ENCODE results near the gene ZBBX.
A peak's percentile ranks its signal among the peaks of the same experiment; 100 is the strongest.

Gene ZBBX

GRCh38 chr3:167304077-167304476 is 76.0 kb downstream of the ZBBX start:
- no peak for DNase-seq

GRCh38 chr3:167302678-167303077 is 77.4 kb downstream of the ZBBX start:
- DNase-seq: no peak

- no peak for DNase-seq
These were observed 79.9 kb downstream of the ZBBX start for GRCh38 chr3:167300207-167300606.

GRCh38 chr3:167289435-167289834 is 90.7 kb downstream of the ZBBX start:
- no peak for DNase-seq

- DNase-seq: no peak
These were observed 91.4 kb downstream of the ZBBX start for GRCh38 chr3:167288737-167289136.

DNA sequence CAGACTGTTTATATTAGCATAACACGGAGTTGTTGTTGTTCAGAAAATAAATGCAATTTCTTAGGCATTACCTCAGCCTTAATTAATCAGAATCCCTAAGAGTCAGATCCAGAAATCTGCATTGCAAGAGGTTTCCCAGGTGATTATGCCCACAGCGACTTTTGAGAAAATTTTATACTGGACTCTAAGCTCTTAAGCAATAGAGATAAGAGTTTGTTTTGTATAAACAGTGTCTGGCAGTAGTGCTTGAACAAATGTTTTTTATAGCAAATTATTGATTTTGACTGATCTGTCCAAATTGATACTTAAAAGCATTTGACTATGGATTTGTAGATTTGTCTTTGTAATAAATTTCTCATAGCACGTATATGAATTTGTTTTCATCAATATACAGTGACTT is 92.8 kb downstream of the ZBBX start:
- no peak for DNase-seq

DNA sequence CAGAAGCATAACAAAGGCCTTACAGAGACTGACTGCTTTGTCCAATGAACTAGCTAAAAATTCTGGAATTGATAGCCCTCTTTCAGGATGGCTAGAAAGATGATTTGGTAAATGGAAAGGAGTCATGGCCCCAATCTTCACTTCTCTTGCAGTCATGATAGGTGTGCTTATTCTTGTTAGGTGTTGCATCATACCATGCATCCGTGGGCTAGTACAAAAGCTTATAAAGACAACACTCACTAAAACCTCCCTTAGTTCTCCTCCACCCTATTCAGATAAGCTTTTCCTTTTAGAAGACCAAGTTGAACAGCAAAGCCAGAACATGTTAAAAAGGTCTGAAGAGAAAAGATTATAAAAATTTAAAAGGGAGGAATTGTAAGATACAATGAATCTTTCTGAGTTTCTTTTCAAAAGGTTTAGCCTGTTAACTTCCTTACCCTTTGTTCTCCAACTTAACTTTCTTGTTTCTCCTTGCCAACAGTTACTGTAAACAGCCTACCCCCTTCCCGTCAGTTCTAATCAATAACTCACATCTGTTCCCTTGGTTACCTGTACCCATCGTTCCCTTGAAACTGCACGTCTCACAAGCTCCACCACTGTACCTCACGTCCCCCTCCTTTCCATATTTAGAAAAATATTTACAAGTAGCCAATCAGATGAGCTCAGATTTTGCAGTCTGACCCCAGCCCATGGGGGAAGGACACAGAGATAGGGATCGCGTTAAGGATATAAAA is 105.8 kb downstream of the ZBBX start:
- DNase-seq: no peak

GRCh38 chr3:167253037-167253436 is 127.1 kb downstream of the ZBBX start:
- no peak for DNase-seq

- DNase-seq: no peak
These were observed 128.4 kb downstream of the ZBBX start for GRCh38 chr3:167251678-167252077.

GRCh38 chr3:167246252-167246651 is 133.8 kb downstream of the ZBBX start:
- DNase-seq: no peak

DNA sequence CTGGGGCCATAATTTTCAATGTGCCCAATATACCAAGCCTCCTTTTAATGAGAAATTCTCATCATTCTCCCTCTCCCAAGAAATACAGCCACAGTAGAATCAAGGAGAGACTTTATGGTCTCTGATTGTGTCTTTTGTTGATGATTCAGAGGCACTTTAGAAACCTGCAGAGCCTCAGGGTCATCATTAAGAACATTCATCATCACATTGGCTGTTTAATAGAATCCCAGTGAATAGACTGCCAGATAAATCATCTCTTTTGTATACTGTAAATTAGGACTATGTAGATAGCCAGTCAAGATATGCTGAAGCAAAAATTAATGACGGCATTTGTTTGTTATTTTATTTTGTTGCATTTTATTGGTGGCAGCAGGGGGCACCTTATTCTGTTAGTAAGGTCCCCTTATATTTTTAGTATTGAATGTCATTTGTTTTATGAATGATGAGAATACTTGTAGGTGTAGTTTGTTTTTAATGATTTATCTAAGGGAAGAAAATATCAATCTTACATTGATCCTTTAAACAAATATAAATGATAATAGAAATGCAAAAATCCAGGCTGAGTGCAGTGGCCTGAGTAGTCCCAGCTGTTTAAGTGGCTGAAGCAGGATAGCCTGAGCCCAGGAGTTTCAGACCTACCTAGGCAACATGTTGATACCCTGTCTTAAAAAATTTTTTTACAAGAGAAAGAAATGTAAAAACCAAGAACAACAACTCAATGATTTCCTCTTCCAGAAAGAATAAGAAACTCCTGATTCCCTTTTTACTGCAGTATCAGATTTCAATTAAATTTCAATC is 138.8 kb downstream of the ZBBX start:
- no peak for DNase-seq

GRCh38 chr3:167228135-167228534 is 152.0 kb downstream of the ZBBX start:
- DNase-seq: peak; percentile 64

GRCh38 chr3:167225821-167226220 is 154.3 kb downstream of the ZBBX start:
- DNase-seq: no peak

GRCh38 chr3:167209011-167209410 is 171.1 kb downstream of the ZBBX start:
- DNase-seq: no peak

GRCh38 chr3:167203062-167203461 is 177.0 kb downstream of the ZBBX start:
- peak; percentile 6 for DNase-seq

GRCh38 chr3:167198949-167199600 is 181.0 kb downstream of the ZBBX start:
- DNase-seq: peak; percentile 32

Measured in OCI-M1 (cell line).